Amniotic stem cell (primary cell): ENCODE measurements around the gene CAMTA1.
"Not testable (repeated sequence)": the region's sequence is repeated elsewhere in the genome, so short reads cannot be mapped to it uniquely, and the experiment has no call there.

Experiments used
- DNase-seq: peaks from one replicate; lab custom pipeline; 2025; lab: John Stamatoyannopoulos, UW

The CAMTA1 gene

DNA sequence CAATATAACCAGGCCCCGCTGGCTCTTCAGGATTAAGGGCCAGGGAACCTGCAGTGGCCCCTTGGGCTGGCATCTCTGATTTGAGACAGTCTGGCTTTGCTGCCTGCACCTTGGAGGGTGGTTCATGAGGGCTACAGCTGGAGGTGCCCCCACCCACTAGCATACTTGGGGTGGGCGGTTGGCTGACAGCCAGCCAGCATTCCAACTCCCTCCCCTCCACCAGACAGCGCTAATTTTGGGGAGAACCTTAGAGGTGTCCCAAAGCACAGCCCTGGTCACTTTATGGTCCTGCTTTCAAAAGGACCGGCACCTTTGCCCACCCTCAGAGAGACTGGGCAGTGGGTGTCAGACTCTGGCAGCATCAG is 805.2 kb downstream of the CAMTA1 start:
- DNase-seq, result no peak

DNA sequence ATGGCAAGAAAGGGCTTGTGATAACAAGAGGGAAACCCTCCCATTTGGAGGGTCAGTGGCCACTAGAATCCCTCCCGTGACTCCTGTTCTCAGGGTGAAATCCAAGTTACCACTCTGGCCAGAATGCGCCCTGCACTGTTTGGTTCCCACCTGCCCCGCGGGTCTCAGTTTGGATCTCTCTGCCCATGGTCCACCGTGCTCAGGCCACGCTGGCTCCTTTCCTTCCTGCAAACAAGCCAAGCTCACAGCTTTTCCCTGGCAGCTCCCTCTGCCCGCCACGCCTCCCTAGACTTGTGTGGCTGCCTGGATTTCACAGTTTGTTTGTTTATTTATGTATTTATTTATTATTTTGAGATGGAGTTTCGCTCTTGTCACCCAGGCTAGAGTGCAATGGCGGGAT is 806.3 kb downstream of the CAMTA1 start:
- DNase-seq, result no peak

DNA sequence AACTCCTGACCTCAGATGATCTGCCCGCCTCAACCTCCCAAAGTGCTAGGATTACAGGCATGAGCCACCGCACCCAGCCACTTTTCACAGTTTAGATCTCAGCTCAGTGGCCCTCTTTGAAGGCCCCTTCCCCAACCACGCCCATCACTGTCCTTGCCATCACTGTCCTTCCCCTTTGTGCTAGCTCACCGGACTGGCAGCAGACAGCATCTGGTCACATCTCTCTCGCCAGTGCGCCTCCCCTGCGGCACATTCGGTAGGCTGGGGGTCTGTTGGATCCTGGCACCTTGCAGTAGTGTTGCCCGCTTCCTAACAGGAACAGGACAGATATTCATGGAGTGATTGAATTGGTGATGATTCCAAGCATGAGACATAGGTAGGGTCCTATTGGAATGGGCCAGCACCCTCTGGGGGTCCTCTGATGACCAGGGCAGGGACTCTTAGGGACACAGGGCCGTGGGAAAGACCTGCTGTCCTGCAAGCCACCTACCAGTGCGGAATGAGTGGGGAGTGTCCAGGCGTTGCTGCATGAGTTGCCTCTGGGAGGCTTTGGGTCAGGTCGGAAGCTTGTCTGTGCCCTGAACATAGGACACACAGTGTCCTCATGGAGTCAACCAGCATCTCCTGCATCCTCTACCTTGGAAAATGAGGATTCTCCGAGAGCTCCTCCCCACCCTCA is 807.0 kb downstream of the CAMTA1 start:
- no peak for DNase-seq

DNA sequence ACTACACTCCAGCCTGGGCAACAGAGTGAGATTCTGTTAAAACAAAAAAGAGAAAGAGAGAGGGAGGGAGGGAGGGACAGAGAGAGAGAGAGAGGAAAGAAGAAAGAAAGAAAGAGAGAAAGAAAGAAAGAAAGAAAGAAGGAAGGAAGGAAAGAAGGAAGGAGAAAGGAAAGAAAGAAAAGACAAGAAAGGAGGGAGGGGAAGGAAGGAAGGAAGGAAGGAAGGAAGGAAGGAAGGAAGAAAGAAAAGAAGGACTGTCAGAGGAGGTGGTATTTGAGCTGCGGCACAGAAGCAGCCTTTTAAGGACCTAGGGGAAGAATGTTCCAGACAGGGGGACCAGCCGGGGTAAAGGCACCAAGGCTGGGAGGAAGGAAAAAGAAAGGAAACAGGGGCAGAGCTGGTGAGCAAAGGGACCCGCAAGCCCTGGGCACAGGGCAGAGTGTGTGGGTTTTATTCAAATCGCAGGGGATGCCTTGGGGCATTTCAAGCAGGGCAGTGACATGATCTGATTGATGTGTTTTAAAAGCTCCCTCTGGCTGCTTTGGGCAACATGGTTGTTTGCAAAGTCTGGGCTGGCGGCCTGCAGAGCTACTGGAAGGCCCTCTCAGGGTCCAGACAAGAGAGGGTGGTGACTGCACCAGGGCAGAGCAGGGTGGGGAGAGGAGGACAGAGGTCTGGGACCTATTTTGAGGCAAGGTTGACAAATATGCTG is 808.9 kb downstream of the CAMTA1 start:
- no peak for DNase-seq

DNA sequence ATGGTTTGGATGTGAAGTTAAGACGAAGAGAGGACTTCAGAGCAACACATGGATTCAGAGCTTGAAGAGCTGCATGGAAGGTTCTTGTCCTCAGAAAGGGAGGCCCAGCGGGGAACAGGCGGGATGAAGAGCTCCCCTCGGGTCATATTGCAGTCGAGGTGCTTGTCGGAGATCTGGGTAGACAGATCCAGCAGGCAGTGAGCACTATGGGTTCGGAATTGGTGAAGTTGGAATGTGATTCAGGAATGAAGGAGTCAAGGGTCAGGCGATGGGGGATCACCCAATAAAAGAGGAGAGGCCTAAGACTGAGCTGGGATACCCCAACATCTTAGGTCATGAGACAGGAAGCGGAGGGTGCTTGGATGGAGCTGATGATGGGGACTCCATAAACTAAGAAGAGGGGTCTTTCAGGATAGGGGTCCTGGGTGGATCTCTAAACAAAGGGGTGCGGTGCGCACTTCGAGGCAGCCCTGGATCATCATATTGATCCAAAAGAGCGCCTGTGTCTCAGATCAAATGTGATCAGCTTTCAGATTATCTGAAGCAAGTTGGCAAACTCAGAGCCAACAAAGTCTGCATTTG is 809.6 kb downstream of the CAMTA1 start:
- DNase-seq, result no peak

DNA sequence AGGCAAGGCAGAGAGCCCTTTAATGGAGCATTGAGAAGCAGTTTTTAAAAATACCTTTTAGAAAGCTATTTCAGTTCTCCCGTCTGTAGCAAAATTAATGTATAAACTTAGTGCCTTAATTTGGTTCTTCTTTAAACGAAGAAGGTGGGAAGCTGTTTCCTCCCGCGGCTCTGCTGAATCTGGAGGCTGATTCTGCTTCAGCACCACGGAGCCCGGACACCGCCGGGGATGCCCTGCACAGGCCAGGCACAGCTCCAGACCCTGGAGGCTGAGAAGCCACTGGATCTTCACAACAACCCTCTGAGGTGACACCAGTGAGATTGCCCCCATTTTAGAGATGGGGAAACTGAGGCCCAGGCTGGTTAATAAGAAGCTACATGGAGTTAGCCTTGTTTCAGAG is 810.1 kb downstream of the CAMTA1 start:
- DNase-seq, result no peak

DNA sequence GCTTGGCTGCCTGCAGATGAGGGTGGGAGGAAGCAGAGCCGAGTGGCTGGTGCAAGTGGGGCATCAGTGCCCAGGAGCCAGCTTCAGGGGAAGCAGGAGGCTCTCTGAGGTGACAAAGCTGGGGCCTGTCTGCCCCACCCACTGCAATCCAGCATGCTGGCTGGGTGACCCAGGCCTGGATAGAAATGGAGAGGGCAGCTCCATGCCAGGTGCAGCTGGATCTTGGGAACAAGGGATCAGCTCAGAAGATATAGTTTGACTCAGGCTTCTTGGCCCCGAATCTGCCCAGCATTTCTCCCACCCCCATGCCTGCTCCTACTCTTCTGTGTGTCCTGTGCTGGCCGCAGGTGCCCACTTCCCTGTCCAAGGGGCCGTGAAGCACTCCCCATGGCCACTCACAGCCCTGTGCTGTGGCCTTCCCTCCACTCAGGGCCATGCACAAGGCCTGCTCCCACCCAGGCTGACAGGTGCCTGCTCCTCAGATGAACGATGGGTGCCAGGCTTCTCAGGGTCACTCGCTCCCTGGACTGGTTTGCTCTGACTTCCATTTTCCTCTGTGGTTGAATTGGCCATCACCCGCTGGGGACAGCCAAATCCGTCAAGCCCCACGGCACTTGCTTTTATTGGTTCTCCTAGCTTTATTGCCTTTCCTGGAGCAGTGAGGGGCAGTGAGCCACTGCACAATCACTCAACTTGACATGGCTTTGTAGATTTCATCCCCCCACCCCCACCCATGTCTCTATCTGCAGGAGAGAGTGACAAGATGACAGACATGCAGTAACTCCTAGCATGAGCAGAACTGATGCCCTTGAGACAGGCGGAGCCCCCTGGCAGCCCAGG is 811.1 kb downstream of the CAMTA1 start:
- DNase-seq, result no peak

DNA sequence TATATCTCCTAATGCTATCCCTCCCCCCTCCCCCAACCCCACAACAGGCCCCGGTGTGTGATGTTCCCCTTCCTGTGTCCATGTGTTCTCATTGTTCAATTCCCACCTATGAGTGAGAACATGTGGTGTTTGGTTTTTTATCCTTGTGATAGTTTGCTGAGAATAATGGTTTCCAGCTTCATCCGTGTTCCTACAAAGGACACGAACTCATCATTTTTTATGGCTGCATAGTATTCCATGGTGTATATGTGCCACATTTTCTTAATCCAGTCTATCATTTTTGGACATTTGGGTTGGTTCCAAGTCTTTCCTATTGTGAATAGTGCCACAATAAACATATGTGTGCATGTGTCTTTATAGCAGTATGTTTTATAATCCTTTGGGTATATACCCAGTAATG is 812.8 kb downstream of the CAMTA1 start:
- DNase-seq, result not testable (repeated sequence)

DNA sequence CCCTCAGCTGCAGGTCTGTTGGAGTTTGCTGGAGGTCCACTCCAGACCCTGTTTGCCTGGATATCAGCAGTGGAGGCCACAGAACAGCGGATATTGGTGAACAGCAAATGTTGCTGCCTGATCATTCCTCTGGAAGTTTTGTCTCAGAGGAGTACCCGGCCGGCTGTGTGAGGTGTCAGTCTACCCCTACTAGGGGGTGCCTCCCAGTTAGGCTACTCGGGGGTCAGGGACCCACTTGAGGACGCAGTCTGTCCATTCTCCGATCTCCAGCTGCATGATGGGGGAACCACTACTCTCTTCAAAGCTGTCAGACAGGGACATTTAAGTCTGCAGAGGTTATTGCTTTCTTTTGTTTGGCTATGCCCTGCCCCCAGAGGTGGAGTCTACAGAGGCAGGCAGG is 819.7 kb downstream of the CAMTA1 start:
- DNase-seq, result not testable (repeated sequence)

DNA sequence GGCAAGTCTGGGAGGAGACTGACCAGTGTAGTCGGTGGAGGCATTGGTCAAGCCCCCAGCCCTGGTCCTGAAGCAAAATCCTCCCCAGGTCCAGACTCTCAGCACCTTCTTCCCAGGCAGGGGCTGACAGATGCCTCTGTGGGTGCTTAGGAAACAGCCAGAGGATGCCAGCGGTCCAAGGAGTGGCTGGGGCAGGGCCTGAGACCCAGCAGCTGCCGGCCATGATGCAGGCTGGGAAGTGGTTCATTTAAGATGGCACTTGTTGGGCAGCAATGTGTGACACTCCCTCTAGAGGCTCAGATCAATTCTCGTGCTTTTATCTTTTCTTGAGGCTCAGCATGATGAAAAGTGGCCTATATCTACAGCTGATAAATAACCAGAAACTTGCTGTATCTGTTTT is 820.8 kb downstream of the CAMTA1 start:
- DNase-seq, result no peak

DNA sequence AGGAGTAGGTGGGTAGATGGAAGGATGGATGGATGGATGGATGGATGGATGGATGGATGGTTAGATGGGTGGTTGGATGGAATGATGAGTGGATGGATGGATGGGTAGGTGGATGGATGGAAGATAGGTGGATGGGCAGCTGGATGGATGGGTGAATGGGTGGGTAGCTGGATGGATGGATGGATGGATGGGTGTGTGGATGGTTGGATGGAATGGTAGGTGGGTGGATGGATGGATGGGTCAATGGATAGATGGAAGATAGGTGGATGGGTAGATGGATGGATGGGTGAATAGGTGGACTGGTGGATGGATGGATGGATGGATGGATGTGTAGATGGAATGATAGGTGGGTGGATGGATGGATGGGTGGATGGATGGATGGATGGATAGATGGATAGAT is 821.8 kb downstream of the CAMTA1 start:
- DNase-seq, result no peak

DNA sequence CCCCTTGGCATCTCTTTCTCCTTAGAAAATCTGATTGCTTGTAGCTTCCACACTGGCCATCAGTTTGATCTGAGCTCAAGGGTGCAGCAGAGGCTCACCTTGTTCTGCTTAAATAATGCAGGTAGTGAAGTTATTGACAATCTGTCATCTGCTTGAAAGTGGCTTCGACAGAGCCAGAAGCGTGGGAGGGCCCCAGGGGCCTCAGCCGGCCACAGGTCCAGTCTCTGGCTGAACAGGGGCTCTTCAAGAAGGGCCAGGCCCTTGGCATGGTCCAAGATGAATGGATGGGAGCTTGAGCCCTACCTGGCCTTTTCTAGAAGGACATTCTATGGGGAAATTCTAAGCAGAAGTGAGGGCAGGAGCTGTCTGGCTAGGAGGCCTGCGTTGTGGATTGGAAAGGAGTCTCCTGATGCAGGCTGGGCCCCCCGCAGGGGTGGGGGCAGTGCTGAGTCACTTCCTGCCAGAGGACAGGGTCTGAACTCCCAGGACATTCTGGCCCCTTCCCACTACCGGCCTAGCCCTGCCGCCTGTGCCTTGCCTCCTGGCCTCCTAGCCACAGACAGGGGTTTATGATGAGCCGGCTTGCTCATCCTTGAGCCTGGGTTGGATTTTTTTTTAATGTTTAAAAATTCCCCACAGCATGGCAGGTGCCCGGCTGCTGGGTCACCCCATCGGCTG is 823.5 kb downstream of the CAMTA1 start:
- no peak for DNase-seq

DNA sequence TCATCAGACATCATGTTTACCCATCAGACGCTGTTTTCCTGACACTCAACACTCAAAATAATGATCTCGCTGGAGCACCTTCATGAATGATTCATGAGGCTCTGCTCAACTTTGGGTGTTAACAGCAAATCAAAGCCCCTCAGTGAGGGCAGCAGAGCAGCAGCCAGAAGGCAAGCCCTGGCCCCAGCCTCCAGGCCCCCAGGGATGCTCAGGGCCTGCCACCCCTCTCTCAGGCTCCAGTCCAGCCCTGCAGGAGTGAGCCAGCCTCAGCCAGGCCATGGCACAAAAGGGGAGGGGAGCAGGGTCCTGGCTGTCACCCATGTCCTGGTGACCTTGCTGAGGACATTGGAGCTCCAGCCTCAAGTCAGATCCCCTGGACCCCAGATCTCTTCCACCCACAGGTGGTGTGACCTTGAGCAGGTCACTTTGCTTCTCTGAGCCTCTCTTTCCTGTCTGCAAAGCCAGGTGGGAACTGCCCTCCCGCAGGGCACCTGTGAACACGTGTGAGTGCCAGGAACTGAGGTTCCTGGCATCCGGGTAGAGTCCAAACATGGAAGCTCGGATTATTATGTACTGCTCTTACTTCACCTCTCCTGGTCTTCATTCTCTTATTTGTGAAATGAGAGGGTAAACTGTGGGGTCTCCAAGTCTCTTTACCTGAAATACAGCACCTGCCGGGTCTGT is 824.2 kb downstream of the CAMTA1 start:
- no peak for DNase-seq

DNA sequence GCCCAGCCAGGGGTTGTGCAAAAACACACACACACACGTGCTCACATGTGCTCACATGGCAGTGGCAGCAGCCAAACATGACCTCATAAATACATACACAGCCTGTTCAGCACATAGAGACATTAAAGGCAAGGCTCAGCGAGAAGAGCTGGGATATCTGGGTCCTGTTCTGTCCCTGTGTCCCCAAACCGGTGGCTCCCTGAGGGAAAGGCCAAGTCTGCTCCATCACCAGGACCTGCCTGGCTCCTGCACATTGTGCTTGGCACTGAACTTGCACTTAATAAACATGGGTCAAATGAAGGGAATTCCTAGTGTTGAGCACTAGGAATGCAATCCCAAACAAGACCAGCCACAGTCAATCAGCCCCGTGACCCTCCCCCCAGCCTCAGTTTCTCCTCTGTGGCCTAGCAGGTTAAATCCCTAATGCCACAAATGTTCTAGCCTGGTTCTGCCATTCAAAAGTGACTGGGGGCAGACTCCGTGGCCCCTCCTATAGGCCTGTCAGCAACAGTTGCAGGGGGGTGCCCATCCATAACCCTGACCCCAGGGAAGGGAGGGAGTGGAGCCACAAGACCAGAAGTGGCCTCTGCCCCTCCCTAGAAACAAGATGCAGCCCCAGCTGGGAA is 825.0 kb downstream of the CAMTA1 start:
- no peak for DNase-seq

DNA sequence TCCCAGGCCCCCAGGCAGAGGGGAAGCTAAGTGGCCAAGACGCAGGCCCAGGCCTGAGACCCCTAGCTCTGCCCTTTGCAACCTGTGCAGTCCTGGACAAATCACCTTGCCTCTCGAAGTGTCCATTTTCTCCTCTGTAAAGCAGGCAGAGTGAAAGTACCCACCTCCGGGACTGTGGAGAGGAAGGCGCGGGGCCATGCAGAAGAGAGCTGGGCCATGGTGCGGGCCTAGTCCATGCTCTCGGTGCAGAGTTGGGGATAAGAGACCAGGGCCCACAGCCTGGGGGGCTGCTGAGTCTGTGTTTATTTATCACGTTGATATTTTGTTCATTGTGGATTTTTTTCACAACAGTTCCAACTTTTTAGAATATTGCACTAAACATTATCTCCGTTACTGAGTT is 825.7 kb downstream of the CAMTA1 start:
- DNase-seq, result no peak

DNA sequence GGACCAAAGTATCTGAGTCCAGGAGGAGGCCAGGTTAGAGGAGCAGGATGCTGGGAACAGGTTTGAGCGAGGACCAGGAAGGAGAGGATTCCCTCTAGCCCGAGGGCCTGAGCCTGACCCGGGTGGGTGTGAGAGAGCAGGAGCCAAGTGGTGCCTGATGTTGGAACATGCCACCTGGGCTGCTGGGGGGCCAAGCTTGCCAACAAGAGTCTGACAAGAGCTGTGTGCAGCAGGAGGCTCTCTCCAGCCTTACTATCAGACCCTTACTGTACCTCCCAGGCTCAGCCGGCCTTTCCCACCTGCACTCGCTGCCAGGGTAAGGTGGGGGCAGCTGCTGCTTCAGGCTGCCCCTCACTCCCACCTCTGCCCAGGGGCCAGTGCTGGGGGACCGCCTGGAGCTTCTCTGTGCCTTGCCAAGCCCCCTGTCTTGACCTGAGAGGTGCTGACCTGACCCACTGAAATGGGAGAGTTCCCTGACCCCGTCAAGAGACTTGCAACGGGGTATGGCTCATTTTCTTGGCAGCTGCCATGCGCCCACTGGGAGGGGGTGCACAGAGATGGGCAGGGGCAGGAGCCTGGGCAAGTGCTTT is 826.3 kb downstream of the CAMTA1 start:
- DNase-seq, result no peak

DNA sequence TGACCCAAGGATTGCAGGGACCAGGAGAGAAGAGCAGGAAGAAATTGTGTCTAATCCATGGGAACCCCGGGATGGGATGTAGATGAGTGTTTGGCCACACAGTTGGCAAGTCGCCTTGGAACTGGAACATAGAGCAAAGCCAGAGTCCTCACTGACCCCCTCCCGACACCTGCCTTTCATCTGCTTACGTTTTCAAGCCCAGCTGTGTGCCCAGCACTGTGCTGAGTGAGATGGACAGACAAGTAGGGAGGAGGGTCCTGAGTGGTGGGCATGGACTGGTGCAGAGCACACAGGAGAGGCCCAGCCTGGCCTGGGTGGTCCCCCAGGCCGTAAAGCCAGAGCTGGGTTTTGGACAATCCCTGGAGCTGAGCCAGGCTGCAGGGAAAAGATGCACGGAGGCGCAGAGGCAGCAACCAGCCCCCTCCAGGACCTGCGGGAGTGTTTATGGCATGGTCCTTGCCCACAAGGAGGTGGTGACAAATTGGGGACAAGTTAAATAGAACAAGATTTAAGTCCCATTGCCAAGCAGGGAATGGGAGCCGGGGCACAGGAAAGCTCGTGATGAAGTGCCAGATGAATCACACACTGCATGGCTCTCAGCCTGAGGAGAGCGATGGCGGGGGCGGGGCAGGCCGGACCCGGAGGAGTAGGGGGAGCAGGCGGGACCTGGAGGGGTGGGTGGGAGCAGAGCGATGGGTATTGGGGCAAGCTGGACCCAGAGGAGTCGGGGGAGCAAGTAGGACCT is 828.0 kb downstream of the CAMTA1 start:
- DNase-seq, result no peak

DNA sequence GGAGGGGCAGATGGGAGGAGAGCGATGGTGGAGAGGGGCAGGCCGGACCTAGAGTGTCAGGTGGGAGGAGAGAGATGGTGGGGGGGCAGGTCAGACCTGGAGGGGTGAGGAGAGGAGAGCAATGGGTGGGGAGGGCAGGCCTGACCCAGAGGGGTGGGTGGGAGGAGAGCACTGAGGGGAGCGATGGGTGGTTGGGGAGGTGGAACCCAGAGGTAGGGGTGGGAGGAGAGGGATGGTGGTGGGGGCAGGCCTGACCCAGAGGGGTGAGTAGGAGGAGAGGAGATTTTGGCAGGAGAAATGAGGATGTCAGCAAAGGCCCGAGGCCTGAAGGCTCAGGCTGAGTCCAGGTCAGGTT is 828.6 kb downstream of the CAMTA1 start:
- no peak for DNase-seq

DNA sequence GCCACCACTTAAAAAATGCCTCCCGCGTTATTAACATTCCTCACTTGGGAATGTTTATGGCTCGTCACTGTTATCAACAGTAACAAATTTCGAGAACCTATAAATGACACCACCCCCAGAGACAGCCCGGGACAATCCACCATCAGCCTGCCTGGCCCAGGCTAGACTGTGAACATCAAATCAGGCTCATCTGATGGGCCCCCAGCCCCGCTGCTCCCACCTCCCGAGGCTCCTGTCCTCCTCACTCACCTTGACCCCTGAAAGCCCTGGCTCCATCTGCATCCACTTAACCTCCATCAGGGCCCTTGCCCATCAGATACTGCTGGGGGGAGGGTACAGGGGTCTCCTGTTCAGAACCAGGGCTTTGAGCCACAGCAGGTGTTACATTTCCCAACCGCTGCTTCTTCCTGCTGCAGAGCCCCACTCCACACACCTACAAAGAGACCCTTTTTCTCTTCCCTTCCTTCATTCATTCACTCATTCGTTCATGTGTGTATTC is 829.4 kb downstream of the CAMTA1 start:
- DNase-seq, result no peak

DNA sequence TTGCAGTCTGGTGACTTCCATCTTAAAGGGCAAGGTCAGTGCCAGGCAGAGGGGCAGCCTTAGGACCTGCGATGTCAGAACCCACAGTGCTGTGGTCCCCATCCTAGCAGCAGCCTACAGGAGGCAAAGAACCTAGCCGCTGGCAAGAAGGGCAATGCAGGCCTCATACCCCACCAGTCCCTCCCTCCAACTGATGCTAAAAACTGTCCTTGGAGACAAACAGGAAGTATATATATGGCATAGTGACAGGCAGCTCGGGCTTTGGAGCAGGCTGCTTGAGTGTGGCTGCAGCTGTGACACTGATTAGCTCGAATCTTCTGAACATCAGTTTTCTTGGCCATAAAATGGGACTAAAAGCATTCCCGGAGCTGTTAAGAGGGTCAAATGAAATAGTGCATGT is 829.9 kb downstream of the CAMTA1 start:
- no peak for DNase-seq
